Purkinje cell (primary cell): ENCODE results near the gene SSX5. TPM values are rescaled to one million over a fixed set of nuclear protein-coding genes. Genes with fewer than 3 reads are reported as not detected.

Experiments
- polyA plus RNA-seq: library from polyadenylated mRNA; unstranded; fragments of >200 nt; fragmentation: Nextera tagmentation; gene quantifications from 2 replicates; pipeline ENCODE4 v1.2.1, GENCODE V29; 2014

Gene SSX5, protein sequence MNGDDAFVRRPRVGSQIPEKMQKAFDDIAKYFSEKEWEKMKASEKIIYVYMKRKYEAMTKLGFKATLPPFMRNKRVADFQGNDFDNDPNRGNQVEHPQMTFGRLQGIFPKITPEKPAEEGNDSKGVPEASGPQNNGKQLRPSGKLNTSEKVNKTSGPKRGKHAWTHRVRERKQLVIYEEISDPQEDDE
- polyA plus RNA-seq, result not detected in 2 replicates

DNA sequence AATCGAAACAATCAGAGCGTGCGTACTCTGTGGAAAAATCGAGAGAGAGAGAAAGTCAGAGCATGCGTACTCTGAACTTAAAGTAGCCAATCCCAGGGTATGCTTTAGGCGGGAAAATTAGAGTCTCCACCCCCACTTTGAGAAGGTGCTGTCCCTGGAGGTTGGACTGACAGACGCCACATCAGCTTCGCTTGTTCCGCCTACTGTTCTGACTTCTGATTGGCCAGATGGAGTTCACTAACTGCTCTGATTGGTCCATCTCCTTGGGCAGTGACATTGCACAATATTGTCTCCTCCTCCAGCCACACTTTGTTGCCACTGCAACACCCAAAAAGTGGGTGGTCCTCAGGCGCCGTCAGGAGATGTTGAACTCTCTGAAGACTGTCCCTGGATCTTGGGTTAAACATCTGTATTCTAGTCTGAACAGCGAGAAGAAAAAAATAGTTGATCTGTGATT, at the start of gene SSX5:
TSS of gene SSX5 (minus strand) at position 51 of the 457 bp plus-strand sequence. CDS start 1,437 bp downstream, outside the sequence.

Other genes with a start within 250 kb of the SSX5 start
- gene ZNF182, start 192.8 kb downstream of the SSX5 start, polyA plus RNA-seq, result 1.6 and 3.4 TPM in 2 replicates
- not detected in 2 replicates for gene SPACA5, start 189.8 kb downstream of the SSX5 start, polyA plus RNA-seq
- gene ZNF630, start 125.2 kb downstream of the SSX5 start, polyA plus RNA-seq, result 0.87 and 1.3 TPM in 2 replicates
- gene SPACA5B, start 66.2 kb downstream of the SSX5 start, polyA plus RNA-seq, result not detected in 2 replicates
- gene SSX1, start 58.6 kb upstream of the SSX5 start, polyA plus RNA-seq, result not detected in 2 replicates
- gene SSX3, start 159.9 kb upstream of the SSX5 start, polyA plus RNA-seq, result 0.32 TPM in 1 of 2 replicates, not detected in the other
- gene SSX4, start 186.7 kb upstream of the SSX5 start, polyA plus RNA-seq, result not detected in 2 replicates
- not detected in 2 replicates for gene SSX4B, start 215.2 kb upstream of the SSX5 start, polyA plus RNA-seq